Neural cell (in vitro differentiated cells): ENCODE results near the gene GALP. TPM values are rescaled to one million over a fixed set of nuclear protein-coding genes. Genes with fewer than 3 reads are reported as not detected.

Experiments used
- H2AFZ ChIP-seq: fragments of 200-600, 300-800 bp; sonication (generic), shearing (Covaris generic); 2 replicates; pipeline ENCODE4 v1.6.0; 2014; ENCODE audit warnings: low read depth, mild to moderate bottlenecking, antibody characterized with exemption, low read length, moderate library complexity
- H3F3A ChIP-seq: fragments of 200-600 bp; shearing (Covaris generic); 2 replicates; pipeline ENCODE4 v1.6.1; 2016; ENCODE audit warnings: mild to moderate bottlenecking, moderate library complexity, mixed read lengths, antibody characterized with exemption, low read length; ENCODE audit not compliant: insufficient read depth, poor library complexity, severe bottlenecking
- H3K27ac ChIP-seq: fragments of 200-600, 300-800 bp; sonication (generic), shearing (Covaris generic); 2 replicates; pipeline ENCODE4 v1.5.1; 2014; ENCODE audit warnings: mild to moderate bottlenecking, low read length, moderate library complexity
- H3K27me3 ChIP-seq: fragments of 300-800, 200-600 bp; sonication (generic), shearing (Covaris generic); 2 replicates; pipeline ENCODE4 v1.6.0; 2014; ENCODE audit warnings: mild to moderate bottlenecking, low read depth, low read length, moderate library complexity; ENCODE audit not compliant: insufficient read depth
- H3K36me3 ChIP-seq: fragments of 300-800, 200-600 bp; sonication (generic), shearing (Covaris generic); 2 replicates; pipeline ENCODE4 v1.5.1; 2014; ENCODE audit warnings: mild to moderate bottlenecking, antibody characterized with exemption, low read length, moderate library complexity; ENCODE audit not compliant: insufficient read depth
- H3K4me2 ChIP-seq: fragments of 300-800, 200-600 bp; sonication (generic), shearing (Covaris generic); 2 replicates; pipeline ENCODE4 v1.6.0; 2014; ENCODE audit warnings: mild to moderate bottlenecking, low read length
- H3K4me3 ChIP-seq: fragments of 300-800, 200-600 bp; sonication (generic), shearing (Covaris generic); 2 replicates; pipeline ENCODE4 v1.5.1; 2014; ENCODE audit warnings: mild to moderate bottlenecking, low read length, moderate library complexity
- H3K79me2 ChIP-seq: fragments of 200-600 bp; shearing (Covaris generic); replicated peaks from 2 replicates; pipeline ENCODE4 v1.6.0; 2014; ENCODE audit warnings: mild to moderate bottlenecking, low read length, moderate library complexity; ENCODE audit not compliant: insufficient read depth
- H3K9ac ChIP-seq: fragments of 300-800, 200-600 bp; sonication (generic), shearing (Covaris generic); 2 replicates; pipeline ENCODE4 v1.6.1; 2016; ENCODE audit warnings: mild to moderate bottlenecking, low read length, mixed read lengths
- H3K9me2 ChIP-seq: fragments of 200-600 bp; shearing (Covaris generic); 2 replicates; pipeline ENCODE4 v1.6.1; 2016; ENCODE audit warnings: mild to moderate bottlenecking, low read length, mixed read lengths; ENCODE audit not compliant: insufficient read depth
- H3K9me3 ChIP-seq: fragments of 200-600, 300-800 bp; sonication (generic), shearing (Covaris generic); 2 replicates; pipeline ENCODE4 v1.6.1; 2016; ENCODE audit warnings: mild to moderate bottlenecking, mixed run types, low read length, moderate library complexity, mixed read lengths
- H4K20me1 ChIP-seq: fragments of 200-600 bp; shearing (Covaris generic); 2 replicates; pipeline ENCODE4 v1.6.1; 2016; ENCODE audit warnings: mild to moderate bottlenecking, mixed run types; ENCODE audit not compliant: insufficient read depth
- EP300 ChIP-seq: fragments of 450-650 bp; conservative IDR thresholded peaks from 2 replicates; pipeline ENCODE4 v1.6.1; 2014; ENCODE audit warnings: antibody characterized with exemption, mild to moderate bottlenecking, moderate library complexity; ENCODE audit not compliant: poor library complexity, severe bottlenecking
- EZH2 ChIP-seq: fragments of 200-600, 300-800 bp; shearing (Covaris generic), sonication (generic); IDR thresholded peaks from 2 replicates; pipeline ENCODE4 v1.6.1; 2014; ENCODE audit warnings: antibody characterized with exemption, low read length, borderline replicate concordance, mild to moderate bottlenecking; ENCODE audit not compliant: insufficient read depth, poor library complexity, severe bottlenecking
- MXI1 ChIP-seq: fragments of 450-650 bp; conservative IDR thresholded peaks from 2 replicates; pipeline ENCODE4 v1.6.1; 2014; ENCODE audit warnings: antibody characterized with exemption, mild to moderate bottlenecking; ENCODE audit not compliant: poor library complexity, severe bottlenecking
- POLR2AphosphoS5 ChIP-seq: IDR thresholded peaks from 2 replicates; pipeline ENCODE4 v1.6.1; 2012
- RAD21 ChIP-seq: fragments of 450-650 bp; conservative IDR thresholded peaks from 2 replicates; pipeline ENCODE4 v1.6.1; 2014; ENCODE audit warnings: antibody characterized with exemption, mild to moderate bottlenecking, moderate library complexity
- REST ChIP-seq: IDR thresholded peaks from 2 replicates; pipeline ENCODE4 v1.6.1; 2012; ENCODE audit warnings: borderline replicate concordance
- SMC3 ChIP-seq: fragments of 450-650 bp; conservative IDR thresholded peaks from 2 replicates; pipeline ENCODE4 v1.6.1; 2014; ENCODE audit warnings: antibody characterized with exemption, mild to moderate bottlenecking, moderate library complexity; ENCODE audit not compliant: poor library complexity
- TAF1 ChIP-seq: IDR thresholded peaks from 2 replicates; pipeline ENCODE4 v1.6.1; 2012; ENCODE audit warnings: low read depth
- polyA plus RNA-seq: library from polyadenylated mRNA; depleted of rRNA; stranded (reverse); fragments of >200 nt; gene quantifications from 2 replicates; pipeline ENCODE4 v1.2.3, GENCODE V29; 2014
- TF ChIP-seq, protein P1 (sequence below): fragments of 450-650 bp; IDR thresholded peaks from 2 replicates; pipeline ENCODE4 v1.5.1; 2014; ENCODE audit warnings: antibody characterized with exemption, mild to moderate bottlenecking, moderate library complexity; ENCODE audit not compliant: poor library complexity, severe bottlenecking

The GALP gene
- polyA plus RNA-seq, 1 donor from 2014 or later, result not detected

DNA sequence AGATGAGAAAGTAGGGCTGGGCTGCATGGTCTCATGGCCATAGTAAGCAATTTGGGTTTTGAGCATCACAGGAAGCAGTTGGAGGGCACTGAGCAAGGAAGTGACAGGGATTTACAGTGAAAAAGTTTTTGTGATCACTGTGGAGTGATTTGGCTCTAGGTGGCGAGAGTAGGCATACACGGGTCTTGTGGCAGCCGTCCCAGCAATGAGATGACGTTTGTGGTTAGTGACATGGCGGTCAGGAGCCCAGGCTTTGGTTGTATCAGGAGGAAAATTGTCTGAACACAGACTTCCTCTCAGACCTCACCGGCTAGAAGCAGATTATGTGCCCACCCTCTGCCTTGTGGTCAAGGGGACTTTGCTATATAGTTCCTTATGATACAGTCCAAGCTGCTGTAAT is 31.4 kb upstream of the GALP start:
- no peaks in the 10 kb centered on the region for H3K36me3 ChIP-seq
- no peak overlapping the region for H3K9ac ChIP-seq
- H3K4me2 ChIP-seq, result no peak overlapping the region
- H3K27ac ChIP-seq, result no peak overlapping the region
- no peaks in the 10 kb centered on the region for H4K20me1 ChIP-seq
- no peak overlapping the region for H3K4me3 ChIP-seq
- no peaks in the 10 kb centered on the region for H3F3A ChIP-seq
- peaks cover 14% of the 10 kb centered on the region for H3K79me2 ChIP-seq
- H3K27me3 ChIP-seq, result no peaks in the 10 kb centered on the region
- no peaks in the 10 kb centered on the region for H3K9me2 ChIP-seq
- no peak overlapping the region for H2AFZ ChIP-seq
- TF ChIP-seq, protein P1, sequence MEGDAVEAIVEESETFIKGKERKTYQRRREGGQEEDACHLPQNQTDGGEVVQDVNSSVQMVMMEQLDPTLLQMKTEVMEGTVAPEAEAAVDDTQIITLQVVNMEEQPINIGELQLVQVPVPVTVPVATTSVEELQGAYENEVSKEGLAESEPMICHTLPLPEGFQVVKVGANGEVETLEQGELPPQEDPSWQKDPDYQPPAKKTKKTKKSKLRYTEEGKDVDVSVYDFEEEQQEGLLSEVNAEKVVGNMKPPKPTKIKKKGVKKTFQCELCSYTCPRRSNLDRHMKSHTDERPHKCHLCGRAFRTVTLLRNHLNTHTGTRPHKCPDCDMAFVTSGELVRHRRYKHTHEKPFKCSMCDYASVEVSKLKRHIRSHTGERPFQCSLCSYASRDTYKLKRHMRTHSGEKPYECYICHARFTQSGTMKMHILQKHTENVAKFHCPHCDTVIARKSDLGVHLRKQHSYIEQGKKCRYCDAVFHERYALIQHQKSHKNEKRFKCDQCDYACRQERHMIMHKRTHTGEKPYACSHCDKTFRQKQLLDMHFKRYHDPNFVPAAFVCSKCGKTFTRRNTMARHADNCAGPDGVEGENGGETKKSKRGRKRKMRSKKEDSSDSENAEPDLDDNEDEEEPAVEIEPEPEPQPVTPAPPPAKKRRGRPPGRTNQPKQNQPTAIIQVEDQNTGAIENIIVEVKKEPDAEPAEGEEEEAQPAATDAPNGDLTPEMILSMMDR, result no peak
- TF ChIP-seq REST (no peak), POLR2AphosphoS5 (no peak), SMC3 (no peak), RAD21 (no peak), MXI1 (no peak), EZH2 (no peak), TAF1 (no peak), EP300 (no peak)
- H3K9me3 ChIP-seq, result no peaks in the 10 kb centered on the region

DNA sequence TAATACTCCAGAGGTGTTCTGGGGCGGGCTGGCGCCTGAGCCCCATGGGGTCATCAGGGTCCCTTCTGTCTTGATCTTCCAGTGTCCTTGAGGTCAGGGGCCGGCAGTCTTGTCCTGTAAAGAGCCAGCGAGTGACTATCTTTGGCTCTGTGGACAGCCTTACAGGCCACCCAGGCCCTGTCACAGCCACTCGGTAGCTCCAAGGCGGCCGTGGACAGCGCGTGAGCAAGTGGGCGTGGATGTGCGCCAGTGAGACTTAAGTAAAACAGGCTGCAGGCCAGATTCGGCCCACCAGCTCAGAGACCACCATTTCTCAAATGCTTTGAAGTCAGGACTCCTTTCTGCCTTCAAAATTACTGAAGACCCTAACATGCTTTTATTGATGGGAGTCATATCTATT is 31.0 kb upstream of the GALP start:
- Histone ChIP-seq H3K27me3 (no peaks in the 10 kb centered on the region), H3K9ac (no peak overlapping the region), H3K4me3 (no peak overlapping the region), H2AFZ (no peak overlapping the region), H3K4me2 (no peak overlapping the region), H4K20me1 (no peaks in the 10 kb centered on the region), H3K36me3 (no peaks in the 10 kb centered on the region), H3K9me3 (no peaks in the 10 kb centered on the region), H3K79me2 (peaks cover 14% of the 10 kb centered on the region), H3K9me2 (no peaks in the 10 kb centered on the region), H3F3A (no peaks in the 10 kb centered on the region), H3K27ac (no peak overlapping the region)
- TF ChIP-seq MXI1 (no peak), POLR2AphosphoS5 (no peak), EZH2 (no peak), RAD21 (no peak), TAF1 (no peak), REST (no peak), SMC3 (no peak), EP300 (no peak)
- TF ChIP-seq, protein P1, result no peak
